Panc1 (cell line): ENCODE data around the gene TTLL7. TPM values are rescaled to one million over a fixed set of nuclear protein-coding genes. Genes with fewer than 3 reads are reported as not detected.
"Not testable (repeated sequence)": the region's sequence is repeated elsewhere in the genome, so short reads cannot be mapped to it uniquely, and the experiment has no call there.

Source experiments
- ATAC-seq: fragments of 200-7000 bp; cut with Tn5 transposase; 2 replicates; pipeline ENCODE4 v1.9.1; 2020; ENCODE audit warnings: mild to moderate bottlenecking, moderate library complexity
- BruUV-seq: library from RNA; stranded (reverse); fragments of 400-500 nt; replicated peaks from 2 replicates; lab custom pipeline; 2021; lab: Mats Ljungman, UMichigan
- CTCF ChIA-PET: fragments of 300-600 bp; sonication (Branson Sonifier 250); formaldehyde crosslinking; loops from one replicate; lab custom pipeline; 2022; ENCODE audit warnings: antibody characterized with exemption; lab: Charles Lee
- POLR2A ChIA-PET: fragments of 300-600 bp; sonication (Branson Sonifier 250); formaldehyde crosslinking; loops from one replicate; lab custom pipeline; 2022; ENCODE audit warnings: antibody characterized with exemption; lab: Charles Lee
- DNase-seq: peaks from one replicate; pipeline ENCODE4 v3.0.0-alpha.2; 2010; ENCODE audit warnings: low read depth, low spot score
- H3K27ac ChIP-seq: 2 replicates; pipeline ENCODE4 v1.5.1; 2011; ENCODE audit warnings: mild to moderate bottlenecking, low read length, inconsistent platforms
- H3K27me3 ChIP-seq: fragments of 200-500 bp; sonication (Bioruptor generic); 2 replicates; pipeline ENCODE4 v1.6.0; 2014; ENCODE audit warnings: low read length, inconsistent platforms; ENCODE audit not compliant: control insufficient read depth, insufficient read depth
- H3K36me3 ChIP-seq: fragments of 200-500 bp; sonication (Bioruptor generic); 2 replicates; pipeline ENCODE4 v1.5.1; 2014; ENCODE audit warnings: inconsistent platforms, mild to moderate bottlenecking, low read length, moderate library complexity; ENCODE audit not compliant: control insufficient read depth, insufficient read depth
- H3K4me1 ChIP-seq: 2 replicates; pipeline ENCODE4 v1.5.1; 2011; ENCODE audit warnings: inconsistent platforms, mild to moderate bottlenecking, low read length, moderate library complexity; ENCODE audit not compliant: control insufficient read depth, insufficient read depth
- H3K4me3 ChIP-seq, 2 experiments: 2 replicates each; pipeline ENCODE4 v1.5.1; 2011 to 2012; ENCODE audit warnings: low read depth in 2 of 2, low read length in 2 of 2, mild to moderate bottlenecking in 2 of 2, inconsistent platforms in 1 of 2, moderate library complexity in 1 of 2
- H3K9me3 ChIP-seq: fragments of 200-500 bp; sonication (Bioruptor generic); 2 replicates; pipeline ENCODE4 v1.5.1; 2014; ENCODE audit warnings: low read depth, mild to moderate bottlenecking, inconsistent platforms, low read length, moderate library complexity; ENCODE audit not compliant: control insufficient read depth, insufficient read depth
- CTCF ChIP-seq: fragments of 450-650 bp; IDR thresholded peaks from 2 replicates; pipeline ENCODE4 v1.5.1; 2017; ENCODE audit warnings: mild to moderate bottlenecking
- POLR2AphosphoS5 ChIP-seq: IDR thresholded peaks from 2 replicates; pipeline ENCODE4 v1.6.1; 2012; ENCODE audit warnings: mild to moderate bottlenecking, low read depth, low read length, moderate library complexity
- REST ChIP-seq, 2 experiments: IDR thresholded peaks; 2 replicates each; pipeline ENCODE4 v1.6.1; 2011 to 2012; ENCODE audit warnings: low read depth in 2 of 2, control low read depth in 1 of 2, low read length in 1 of 2, mild to moderate bottlenecking in 1 of 2, moderate library complexity in 1 of 2; ENCODE audit not compliant: insufficient read depth in 1 of 2
- SIN3A ChIP-seq: IDR thresholded peaks from 2 replicates; pipeline ENCODE4 v1.6.1; 2012; ENCODE audit warnings: low read depth, mild to moderate bottlenecking, low read length, moderate library complexity, borderline replicate concordance; ENCODE audit not compliant: insufficient read depth
- TCF7L2 ChIP-seq: IDR thresholded peaks from 2 replicates; pipeline ENCODE4 v1.6.1; 2011; ENCODE audit warnings: mild to moderate bottlenecking, low read depth, low read length, inconsistent platforms
- in situ Hi-C: cut with HindIII; loops from 2 replicates; pipeline ENCODE4 v1.10.0; 2016; ENCODE audit warnings: low sequenced_read_pairs, low pct_unique_long_range_greater_than_20kb
- intact Hi-C: fragments of 100-400 bp; cut with micrococcal nuclease; formaldehyde crosslinking; loops from one replicate; pipeline ENCODE4 v1.10.0; 2022; ENCODE audit not compliant: unreplicated experiment
- total RNA-seq: library from RNA; stranded (reverse); gene quantifications from one replicate; pipeline ENCODE4 v1.2.1, GENCODE V29; 2021; ENCODE audit not compliant: unreplicated experiment

Gene TTLL7
- total RNA-seq, 1 experiment from 2014 or later, result 31.4 TPM

GRCh38 chr1:83918688-83919285 lies 80.1 kb downstream of the TTLL7 start:
- no peak overlapping the region for H3K4me3 ChIP-seq
- ChIA-PET POLR2A (interaction anchor here (0.7 to 0.8 kb wide), 3 partner anchors 166 to 942 kb away, joined by 3 to 9 read pairs (median 5); no protein-coding TSS in a partner anchor), CTCF (interaction anchor here (0.6 kb wide), 1 partner anchor 1064 kb away, joined by 12 read pairs; no protein-coding TSS in a partner anchor)
- no peaks in the 10 kb centered on the region for H3K4me1 ChIP-seq
- H3K9me3 ChIP-seq, result no peaks in the 10 kb centered on the region
- BruUV-seq, result no TSS peak
- no peak overlapping the region for H3K27ac ChIP-seq
- TF ChIP-seq CTCF (no peak), REST (IDR thresholded peaks at IDR 0.05; ENCODE audit: insufficient read depth in 1 of 2, low read depth in 2 of 2, low read length in 1 of 2) (no peak), TCF7L2 (no peak), POLR2AphosphoS5 (no peak), SIN3A (no peak)
- intact Hi-C loops (no loop called here), in situ Hi-C loops (loop anchor here (10.0 to 25.0 kb wide), 2 partner anchors 694 to 836 kb away; no protein-coding TSS in a partner anchor)
- DNase-seq, result no peak
- no peaks in the 10 kb centered on the region for H3K36me3 ChIP-seq
- H3K27me3 ChIP-seq, result no peaks in the 10 kb centered on the region
- ATAC-seq, result no peak

- intact Hi-C loops, result no loop called here
- no peaks in the 10 kb centered on the region for H3K4me1 ChIP-seq
- no peaks in the 10 kb centered on the region for H3K27me3 ChIP-seq
- TF ChIP-seq REST (IDR thresholded peaks at IDR 0.05; ENCODE audit: insufficient read depth in 1 of 2, low read depth in 2 of 2, low read length in 1 of 2), result no peak
- TF ChIP-seq SIN3A, result no peak
- no peak for TF ChIP-seq TCF7L2
- TF ChIP-seq CTCF, result no peak
- TF ChIP-seq POLR2AphosphoS5, result no peak
- ATAC-seq, result no peak
- H3K27ac ChIP-seq, result no peak overlapping the region
- H3K36me3 ChIP-seq, result no peaks in the 10 kb centered on the region
- ChIA-PET CTCF (no interaction called here), POLR2A (no interaction called here)
- in situ Hi-C loops, result loop anchor here (10.0 to 25.0 kb wide), 2 partner anchors 694 to 837 kb away; no protein-coding TSS in a partner anchor
- no TSS peak for BruUV-seq
- no peak for DNase-seq
- no peak overlapping the region for H3K4me3 ChIP-seq
- H3K9me3 ChIP-seq, result no peaks in the 10 kb centered on the region
These were observed 81.0 kb downstream of the TTLL7 start for GRCh38 chr1:83917959-83918358.

DNA sequence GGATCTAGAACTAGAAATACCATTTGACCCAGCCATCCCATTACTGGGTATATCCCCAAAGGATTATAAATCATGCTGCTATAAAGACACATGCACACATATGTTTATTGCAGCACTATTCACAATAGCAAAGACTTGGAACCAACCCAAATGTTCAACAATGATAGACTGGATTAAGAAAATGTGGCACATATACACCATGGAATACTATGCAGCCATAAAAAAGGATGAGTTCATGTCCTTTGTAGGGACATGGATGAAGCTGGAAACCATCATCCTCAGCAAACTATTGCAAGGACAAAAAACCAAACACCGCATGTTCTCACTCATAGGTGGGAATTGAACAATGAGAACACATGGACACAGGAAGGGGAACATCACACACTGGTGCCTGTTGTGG lies 82.8 kb downstream of the TTLL7 start:
- intact Hi-C loops, CTCF ChIA-PET, H3K9me3 ChIP-seq, DNase-seq, H3K27me3 ChIP-seq, H3K4me3 ChIP-seq, POLR2A ChIA-PET, H3K27ac ChIP-seq, H3K36me3 ChIP-seq, ATAC-seq, H3K4me1 ChIP-seq, BruUV-seq: not testable (repeated sequence)
- in situ Hi-C loops, result loop anchor here (10.0 to 25.0 kb wide), 2 partner anchors 696 to 839 kb away; no protein-coding TSS in a partner anchor
